DMS153 treated with DMSO at 0.1 percent for 48 hours (cell line): ENCODE data around the gene ATP7A.
A peak's percentile ranks its signal among the peaks of the same experiment; 100 is the strongest.
"Not testable (repeated sequence)": the region's sequence is repeated elsewhere in the genome, so short reads cannot be mapped to it uniquely, and the experiment has no call there.

Experiments
- DNase-seq: peaks from one replicate; lab custom pipeline; 2025; ENCODE audit not compliant: unreplicated experiment; lab: John Stamatoyannopoulos, UW

The ATP7A gene

DNA sequence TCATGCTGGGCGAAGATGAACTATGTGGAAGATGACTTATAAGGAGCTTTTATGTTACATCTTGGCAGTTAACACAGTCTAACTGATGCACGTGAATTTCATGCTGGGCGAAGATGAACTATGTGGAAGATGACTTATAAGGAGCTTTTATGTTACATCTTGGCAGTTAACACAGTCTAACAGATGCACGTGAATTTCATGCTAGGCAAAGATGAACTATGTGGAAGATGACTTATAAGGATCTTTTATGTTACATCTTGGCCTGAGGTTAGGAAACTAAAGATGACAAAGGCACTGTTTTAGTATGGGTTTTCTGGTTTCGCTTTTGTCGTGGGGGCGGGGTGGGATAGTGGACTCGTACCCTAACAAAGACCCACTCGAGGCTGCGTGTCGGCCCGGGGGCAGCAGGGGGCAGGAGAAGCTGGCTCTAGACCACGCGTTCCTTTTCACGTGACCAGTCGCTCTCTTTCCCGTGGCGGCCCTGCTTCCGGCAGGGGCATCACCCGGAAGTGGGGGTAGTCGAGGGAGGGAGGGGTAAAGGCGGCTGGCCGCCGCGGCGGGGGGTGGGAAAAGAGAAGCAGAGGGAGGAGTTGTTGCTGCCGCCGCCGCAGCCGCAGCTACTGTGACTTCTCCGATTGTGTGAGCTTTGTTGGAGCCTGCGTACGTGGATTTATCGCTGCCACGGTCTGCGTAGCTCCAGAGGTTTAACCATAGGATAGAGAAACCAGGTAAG is at the start of gene ATP7A:
Gene ATP7A (plus strand): TSS at position 586 of the 733 bp plus-strand sequence. CDS start 60,949 bp downstream, outside the sequence.
- DNase-seq, result peak; percentile 47

DNA sequence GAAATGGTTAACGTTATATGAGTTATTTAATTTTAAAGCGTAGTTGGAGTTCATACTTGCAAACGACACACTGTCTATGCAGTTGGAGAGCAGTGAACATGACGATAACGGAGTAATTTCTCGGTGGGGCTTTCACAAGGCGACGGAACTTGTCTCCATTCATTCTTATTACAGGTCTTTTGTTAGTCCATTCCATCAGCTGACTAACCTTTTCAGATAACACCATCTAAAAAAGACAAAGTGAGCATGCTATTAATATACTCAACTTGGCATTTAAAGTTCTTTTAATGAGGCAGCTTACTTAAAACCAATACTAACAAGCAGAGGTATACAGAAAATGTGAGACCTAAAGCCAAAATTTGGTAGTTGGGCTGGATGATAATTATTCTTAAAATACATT is 35.1 kb upstream of the ATP7A start:
- DNase-seq, result no peak

DNA sequence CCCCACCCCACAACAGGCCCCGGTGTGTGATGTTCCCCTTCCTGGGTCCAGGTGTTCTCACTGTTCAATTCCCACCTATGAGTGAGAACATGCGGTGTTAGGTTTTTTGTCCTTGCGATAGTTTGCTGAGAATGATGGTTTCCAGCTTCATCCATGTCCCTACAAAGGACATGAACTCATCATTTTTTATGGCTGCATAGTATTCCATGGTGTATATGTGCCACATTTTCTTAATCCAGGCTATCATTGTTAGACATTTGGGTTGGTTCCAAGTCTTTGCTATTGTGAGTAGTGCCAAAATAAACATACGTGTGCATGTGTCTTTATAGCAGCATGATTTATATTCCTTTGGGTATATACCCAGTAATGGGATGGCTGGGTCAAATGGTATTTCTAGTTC is 29.1 kb upstream of the ATP7A start:
- DNase-seq, result not testable (repeated sequence)

DNA sequence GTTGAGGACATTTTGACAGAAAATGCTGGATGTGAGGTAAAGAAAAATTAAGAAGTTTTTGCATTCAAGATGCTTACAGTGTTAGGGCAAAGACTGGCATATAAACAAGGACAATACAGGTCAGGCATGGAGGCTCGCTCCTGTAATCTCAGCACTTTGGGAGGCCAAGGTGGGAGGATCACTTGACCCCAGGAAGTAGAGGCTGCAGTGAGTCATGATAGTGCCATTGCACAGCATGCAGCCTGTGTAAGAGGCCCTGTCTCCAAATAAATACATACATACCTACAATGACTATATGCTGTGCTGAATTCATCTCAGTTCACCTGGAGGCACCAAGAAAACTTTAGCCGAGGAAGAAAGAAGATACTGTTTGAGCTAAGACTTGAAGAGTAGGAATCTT is 17.6 kb upstream of the ATP7A start:
- no peak for DNase-seq

DNA sequence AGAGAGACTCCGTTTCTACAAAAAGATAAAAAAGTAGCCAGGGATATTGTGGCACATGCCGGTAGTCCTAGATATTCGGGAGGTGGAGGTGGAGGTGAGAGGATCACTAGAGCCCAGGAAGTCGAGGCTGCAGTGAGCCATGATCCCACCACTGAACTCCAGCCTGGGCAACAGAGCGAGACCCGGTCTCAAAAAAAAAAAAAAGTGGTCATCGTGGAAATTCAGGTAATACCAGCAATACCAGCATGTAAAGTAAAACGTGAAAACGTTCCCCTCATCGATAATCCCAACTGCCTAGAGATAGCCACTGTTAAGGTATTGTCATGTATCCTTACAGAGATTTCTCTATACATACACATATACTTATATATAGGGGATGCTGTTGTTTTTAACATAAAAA is 16.8 kb upstream of the ATP7A start:
- DNase-seq, result no peak

DNA sequence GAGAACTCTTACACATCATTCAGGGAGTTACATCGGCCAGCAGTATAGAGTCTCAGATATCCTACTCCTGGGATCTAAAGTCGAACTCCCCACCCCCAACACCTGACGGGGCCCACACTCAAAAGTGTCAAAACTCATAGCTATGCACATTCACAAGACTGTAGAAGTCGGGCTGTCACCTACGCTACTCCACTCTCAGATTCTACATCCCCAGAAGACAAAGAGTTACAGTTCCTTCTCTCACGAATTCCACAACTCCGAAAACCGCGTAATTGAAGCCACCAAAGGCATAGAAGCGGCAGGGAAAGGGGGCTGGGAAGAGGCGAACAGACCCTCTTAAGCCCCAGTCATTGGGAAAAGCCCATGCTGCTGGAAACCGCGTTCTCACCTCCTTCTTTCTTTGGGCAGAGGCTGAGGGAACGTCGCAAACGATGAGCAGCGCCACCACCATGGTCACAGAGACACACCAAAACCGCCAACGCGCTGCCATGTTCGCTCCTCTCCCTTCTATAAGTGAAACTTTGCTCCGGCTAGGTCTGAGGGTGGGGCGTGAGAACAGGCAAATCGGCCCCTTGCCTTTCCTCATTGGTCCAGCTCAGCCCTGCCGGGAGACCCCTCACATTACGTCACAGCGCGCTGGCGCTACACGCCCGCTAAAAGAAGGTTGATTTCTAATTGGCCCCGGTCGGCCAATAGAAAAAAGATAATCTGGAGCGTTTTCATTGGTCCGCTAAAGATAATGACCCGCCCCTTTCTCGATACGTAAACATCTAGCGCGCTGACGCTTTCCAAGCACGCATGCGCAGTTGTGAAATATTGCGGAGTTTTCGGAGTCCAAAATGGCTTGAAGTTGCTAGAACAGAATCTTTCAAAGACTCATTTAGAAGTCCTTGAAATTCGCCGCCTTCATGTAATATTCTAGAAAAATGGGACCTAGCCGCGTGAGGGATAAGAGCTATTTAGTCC is 15.3 kb upstream of the ATP7A start, which contains the start of gene MAGT1:
Gene MAGT1 (minus strand): TSS at position 515 of the 966 bp plus-strand sequence. CDS start 25 bp downstream, at position 490.
- peak; percentile 88 for DNase-seq

DNA sequence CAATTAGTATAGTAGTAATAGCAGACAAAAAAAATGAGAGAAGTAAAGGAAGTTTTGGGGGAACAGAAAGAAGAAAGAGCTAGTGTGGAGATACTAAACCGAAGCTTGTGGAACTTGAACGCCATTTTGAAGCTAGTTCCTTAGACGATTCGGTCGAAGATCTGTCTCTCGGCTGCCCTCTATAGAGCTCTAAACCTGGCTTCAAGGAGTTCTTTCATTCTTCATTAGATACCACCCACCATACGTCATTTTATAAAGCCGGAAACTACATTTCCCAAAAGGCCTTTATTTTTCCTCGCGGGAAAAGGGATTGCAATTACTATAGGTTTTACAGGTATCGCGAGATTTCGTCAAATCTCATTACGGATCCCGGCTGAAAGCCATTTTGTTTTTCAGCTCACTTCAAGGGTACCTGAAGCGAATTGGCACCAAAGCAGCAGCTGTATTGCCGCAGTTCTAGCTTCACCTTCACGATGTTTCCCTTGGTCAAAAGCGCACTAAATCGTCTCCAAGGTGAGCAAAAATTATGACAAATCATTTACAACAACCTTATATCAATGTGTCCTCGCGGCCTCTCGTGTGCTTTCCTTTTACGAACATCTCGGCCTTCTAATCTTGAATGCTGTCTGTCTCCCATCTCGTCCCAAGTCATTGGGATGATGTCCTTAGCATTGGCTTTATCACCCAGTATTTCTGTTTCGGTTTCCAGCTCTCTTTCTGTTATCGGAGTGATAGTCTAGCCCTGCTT is 11.2 kb upstream of the ATP7A start, which contains the start of gene COX7B:
Gene COX7B (plus strand): TSS at position 388 of the 748 bp plus-strand sequence. CDS start 86 bp downstream, at position 474.
- peak; percentile 89 for DNase-seq

DNA sequence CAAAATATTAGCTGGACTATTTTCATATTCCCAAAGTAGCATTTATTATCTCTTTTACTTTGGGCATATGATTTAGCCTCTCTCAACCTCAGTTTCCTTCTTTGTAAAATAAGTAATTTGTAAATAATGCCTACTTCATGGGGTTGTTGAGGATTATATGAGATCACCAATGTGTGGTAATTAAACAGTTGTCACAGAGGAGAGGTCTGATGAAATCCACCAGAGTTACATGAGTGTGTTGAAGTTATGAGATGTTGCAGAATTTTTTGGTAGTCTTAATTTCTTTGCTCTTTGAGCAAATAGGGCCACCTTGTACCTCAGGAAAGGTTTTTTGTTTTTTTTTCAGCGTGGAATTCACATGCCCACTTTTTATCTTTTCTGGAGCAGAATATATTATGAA is 9.8 kb upstream of the ATP7A start:
- DNase-seq, result no peak

DNA sequence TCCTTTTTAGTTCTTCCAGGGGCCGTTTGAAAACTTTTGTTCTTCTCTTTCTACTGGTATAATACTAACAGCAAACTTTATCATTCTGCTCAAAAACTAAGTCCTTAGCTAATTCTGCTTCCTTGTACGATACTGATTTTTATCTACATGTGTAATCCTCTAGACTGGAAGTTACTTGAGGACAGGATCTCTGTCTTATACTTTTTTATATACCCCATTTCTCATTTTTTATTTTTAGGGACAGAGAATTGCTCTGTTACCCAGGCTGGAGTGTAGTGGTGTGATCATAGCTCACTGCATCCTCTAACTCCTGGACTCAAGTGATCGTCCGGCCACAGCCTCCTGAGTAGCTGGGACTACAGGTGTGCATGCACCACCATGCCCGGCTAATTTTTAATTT is 9.0 kb upstream of the ATP7A start:
- no peak for DNase-seq

DNA sequence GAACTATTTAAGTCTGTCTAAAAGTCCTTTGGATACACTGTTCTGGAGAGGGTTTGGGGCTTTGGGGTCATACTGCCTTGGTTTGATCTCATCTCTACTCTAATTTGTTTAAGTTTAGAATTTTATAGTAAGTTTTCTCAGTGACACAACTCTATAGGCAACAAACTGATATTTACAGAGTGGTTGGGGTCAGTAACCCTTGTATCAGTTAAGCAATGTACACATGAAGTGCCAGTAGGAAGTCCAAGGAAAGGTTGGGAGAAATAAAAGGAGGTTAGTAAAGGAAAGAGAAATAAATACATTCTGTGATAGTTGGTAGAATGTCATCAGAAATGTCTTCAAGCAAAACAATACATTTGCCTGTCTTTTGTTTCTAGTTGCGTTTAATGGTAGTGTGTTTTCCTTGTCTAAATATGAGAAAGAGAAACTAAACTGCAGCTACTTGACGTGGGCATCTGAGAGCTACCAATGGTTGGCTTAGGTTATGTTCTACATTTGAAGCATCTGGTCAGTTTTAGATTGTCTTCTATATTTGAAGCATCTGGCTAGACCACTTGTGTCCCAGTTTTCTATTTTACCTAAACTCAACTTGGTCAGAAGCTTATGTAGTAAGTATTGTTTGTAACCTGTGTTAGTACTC is 6.9 kb downstream of the ATP7A start:
- no peak for DNase-seq

DNA sequence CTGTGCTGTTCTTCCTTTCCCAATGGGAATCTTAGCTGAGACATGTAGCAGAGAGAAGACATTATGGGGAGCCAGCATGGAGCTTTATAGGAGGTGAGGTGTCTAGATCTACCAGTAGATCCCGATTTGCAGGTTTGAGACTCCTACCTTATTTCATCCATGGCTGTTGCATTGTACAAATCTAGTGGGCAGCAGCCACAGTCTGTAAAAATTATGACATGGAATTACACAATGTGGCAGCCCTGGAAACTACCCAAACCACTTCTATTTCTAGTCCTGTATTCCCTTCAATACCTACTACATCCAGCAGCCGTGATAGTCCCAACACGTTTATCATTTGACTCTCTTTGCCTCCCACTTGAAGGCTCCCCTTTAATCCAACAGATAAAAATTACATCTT is 8.1 kb downstream of the ATP7A start:
- DNase-seq, result no peak

DNA sequence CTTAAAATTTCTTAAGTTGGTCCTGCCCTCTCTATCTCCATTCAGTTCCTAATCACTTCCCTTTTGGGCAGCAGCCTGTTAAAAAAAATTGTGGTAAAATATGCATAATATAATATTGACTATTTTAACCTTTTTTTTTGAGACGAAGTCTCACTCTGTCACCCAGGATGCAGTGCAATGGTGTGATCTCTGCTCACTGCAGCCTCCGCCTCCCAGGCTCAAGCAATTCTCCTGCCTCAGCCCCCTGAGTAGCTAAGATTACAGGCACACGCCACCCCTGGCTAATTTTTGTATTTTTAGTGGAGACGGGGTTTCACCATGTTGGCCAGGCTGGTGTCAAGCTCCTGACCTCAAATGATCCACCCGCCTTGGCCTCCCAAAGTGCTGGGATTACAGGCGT is 8.9 kb downstream of the ATP7A start:
- DNase-seq, result not testable (repeated sequence)

DNA sequence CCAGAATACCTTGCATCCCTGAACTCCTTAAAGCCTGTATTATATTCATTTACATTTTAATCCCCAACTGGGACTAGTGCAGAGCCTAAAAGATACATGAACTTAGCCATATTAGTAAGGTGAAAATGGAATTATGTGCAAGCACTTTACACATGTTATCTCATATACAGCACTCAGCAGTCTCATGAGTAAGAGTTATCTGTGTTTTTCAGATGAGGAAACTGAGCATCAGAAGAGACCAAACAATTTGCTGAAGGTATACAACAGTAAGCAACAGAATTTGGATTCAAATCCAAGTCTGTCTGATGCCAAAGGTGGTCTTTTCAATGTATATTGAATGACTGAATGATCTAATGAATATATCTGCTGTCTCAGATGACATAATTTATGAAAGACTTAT is 12.3 kb downstream of the ATP7A start:
- DNase-seq, result no peak

DNA sequence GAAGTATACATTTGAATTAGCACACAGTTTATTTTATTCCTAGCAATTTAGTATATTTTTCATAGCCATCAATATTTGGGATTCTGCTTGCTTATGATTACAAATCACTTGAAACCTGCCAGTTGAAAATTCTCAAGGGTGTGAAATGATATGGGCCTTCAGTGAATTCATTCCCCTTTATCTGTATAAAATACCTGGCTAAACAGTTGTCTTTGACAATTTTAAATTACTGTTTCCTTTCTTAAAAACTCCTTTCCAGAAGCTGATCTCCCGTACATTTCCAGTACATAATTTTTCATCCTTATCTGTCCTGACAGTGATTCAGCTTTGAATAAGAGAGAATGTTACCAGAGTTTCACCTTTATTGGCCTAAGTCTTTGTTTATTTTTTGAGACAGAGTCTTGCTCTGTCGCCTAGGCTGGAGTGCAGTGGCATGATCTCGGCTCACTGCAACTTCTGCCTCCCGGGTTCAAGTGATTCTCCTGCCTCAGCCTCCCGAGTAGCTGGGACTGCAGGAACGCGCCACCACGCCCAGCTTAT is 13.9 kb downstream of the ATP7A start:
- no peak for DNase-seq

DNA sequence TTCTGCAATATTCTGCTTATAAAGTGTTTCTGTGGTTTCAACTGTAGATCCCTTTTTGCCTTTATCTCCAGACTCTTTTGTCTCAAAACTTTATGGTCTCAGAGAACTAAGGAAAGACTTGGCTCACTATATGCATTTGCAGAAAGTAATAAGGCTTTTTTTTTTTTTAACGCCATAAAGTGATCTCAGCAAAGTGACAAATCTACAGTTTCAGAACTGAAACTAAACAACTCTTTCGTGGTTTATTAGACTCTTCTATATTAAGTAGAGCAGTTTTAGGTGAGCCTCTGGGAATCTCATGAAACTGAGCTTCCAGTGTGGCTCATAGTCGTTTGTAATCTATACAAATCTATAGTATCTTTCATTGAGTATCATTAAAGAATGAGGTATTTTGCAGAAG is 15.3 kb downstream of the ATP7A start:
- no peak for DNase-seq

DNA sequence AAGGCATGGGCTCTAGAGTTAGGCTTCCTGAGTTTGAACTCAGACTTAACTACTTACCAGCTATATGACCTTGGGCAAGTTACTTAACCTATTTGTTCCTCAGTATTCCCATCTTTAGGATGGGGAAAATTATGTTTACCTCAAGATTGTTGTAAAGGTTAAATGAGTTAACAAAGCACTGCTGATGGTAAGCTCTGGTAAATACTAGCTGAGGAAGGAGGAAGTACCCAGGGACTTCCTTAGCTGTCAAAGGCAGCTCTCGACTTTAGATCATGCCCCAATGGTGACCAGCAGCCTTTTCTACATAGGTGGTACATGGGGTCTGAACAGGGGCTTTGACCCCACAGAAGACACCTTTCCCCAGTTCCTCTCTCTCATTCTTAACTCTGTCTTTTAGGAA is 20.1 kb downstream of the ATP7A start:
- no peak for DNase-seq

DNA sequence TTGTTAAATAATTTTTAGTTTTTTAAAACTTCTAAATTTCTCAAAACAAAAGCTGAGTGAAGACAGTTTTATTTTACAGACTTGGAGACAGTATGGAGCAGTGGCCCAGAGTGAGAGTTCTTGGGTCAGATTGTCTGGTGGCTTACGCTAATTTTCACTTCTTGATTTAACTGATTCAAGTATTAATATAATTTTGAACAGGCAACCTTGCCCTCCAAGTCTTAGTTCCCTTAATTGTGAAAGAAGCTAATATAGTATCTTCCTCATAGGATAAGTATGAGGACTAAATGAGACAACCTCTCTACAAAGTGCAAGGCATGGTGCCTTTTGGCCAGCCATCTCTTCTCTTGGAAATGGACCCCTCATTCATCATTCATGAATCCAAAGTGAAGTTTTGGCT is 25.4 kb downstream of the ATP7A start:
- no peak for DNase-seq

DNA sequence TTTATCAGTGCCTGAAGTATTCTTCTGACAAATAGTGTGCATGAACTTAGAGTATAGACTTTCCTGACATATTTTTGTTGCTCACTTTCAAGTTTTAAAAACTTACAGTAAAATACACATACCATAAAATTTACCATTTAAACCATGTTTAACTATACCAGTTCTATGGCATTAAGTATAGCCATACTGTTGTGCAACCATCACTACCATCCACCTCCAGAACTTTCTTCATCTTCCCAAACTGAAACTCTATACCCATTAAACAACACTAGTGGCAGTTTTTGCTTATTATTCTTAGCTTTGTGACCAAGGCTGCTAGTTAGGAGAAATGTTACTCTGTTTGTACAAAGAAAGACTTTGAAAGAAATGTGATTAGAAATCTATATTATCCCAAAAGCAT is 25.8 kb downstream of the ATP7A start:
- DNase-seq, result no peak

DNA sequence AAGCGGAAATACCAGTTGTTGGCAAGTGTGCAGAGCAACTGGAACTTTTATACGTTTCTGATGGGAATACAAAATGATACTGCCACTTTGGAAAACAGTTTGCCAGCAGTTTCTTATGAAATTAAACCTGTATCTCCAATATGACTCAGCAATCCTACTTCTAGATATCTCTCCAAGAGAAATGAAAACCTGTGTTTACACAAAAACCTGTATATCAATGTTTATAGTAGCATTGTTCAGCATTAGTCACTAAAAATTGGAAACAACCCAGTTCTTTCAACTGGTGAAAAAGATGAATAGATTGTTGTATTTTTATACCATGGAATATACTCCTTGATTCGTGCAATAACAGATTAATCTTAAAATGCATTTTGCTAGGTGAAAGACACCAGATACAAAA is 26.8 kb downstream of the ATP7A start:
- DNase-seq, result no peak

DNA sequence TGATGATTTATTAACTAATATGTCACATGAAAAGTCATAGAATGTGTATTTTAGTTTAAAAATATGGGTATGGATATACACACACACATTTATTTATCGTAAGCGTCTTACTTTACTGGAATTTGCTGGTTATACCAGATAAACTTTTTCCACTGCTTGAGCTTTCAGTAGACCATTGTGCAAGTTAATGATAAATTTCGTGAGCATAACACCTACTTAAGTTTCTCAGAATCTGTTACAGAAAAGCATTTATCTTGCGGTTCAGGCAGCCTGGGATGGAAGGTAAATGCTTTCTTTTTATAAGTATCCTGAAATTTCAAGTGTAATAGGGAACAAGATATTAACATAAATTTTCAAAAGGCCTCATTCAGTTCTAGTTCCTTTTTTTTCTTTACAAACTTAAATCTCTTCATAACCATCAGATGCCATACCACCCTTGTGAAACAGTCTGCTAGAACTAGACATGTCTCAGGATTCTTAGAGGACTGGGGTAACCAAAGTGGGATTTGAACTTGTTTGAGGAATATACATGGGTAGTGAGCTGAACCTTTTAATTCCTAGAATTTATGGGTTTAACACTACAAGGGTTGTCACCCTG is 27.7 kb downstream of the ATP7A start:
- no peak for DNase-seq
